ENCODE results near the gene CRKL.

CRKL gene

GRCh38 chr22:20997536-20998257 is 80.5 kb downstream of the CRKL start:
- DNase-seq (ENCODE audit: low read depth): no peak

DNA sequence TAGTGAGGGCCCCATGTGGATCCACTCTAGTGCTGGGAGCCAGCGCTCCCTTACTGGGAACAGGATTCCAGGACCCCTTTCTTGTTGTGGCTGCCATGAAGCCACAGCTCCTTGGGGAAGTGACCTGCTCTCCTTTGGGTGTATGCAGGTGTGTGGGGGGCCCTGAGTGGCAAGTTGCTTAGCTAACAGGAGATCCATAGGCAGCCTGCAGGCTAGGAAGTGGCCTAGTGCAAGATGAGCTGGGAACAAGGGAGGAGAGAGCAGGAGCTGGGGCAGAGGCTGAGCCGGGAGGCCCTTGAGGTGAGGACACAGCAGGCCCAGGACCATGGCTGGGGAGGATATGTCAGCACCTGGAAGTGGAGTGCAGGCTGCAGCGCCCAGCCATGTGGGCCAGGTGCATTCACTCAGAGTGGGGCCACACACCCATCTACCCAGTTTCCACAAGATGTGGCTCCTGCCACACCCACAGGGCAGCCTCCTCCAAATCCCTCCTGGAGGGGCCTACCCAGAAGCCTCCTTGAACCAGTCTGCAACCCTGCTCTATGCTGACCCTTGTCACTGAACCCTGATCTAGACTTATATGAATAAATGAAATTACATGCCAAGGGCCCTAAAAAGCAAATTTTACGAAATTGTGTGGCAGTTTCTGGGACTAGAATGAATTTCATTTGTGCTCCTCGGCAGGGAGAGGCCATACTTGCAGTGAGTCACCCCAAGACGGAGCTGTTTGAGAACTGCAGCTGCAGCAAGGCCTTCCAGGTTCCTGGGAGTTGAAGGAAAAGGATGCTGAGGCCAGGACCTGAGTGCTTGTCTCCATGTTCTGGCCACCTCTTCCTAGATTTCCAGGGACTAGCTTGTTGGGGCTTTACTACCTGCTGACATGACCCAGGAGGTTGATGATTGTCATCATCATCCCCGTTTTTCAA is 81.5 kb downstream of the CRKL start:
- DNase-seq (ENCODE audit: low read depth): no peak

DNA sequence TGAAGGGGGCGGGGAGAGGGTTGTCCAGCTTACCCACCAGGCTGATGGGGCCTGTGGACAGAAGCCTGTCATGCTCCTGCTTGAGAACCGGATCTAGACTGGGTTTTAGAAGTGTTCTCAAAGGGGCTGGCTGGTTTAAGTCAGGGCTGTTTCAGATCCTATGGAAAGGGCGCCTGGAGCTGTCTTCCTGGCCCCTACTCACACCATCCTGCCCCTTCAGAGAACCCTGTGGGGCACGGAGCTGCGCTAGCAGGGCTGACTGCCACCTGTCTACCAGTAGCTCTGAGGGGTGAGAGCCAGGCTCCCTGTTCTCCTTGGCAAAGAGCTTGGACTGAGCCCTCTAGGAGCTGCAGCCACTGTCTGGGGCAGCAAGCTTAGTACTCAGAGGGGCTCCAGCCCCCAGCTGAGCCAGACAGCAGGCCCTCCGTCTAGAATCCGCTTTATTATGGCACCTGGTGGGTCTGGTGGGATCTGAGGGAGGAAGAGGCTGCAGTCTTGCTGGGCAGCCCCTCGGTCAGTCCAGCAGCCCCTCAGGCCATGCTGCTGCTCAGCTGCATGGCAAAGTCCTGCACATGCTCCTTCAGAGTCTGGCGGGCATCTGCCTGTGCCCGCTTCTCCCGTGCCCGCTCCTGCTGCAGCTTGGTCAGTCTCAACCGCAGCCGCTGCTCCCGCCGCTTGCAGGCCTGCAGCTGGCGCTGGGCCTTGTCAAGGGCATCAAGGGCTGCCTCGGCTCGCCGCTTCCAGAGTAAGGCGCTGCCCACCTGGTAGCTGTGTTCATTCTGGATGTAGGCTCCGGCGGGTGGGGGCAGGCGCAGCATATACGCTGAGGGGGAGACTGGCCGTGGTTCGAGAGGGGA is 82.4 kb downstream of the CRKL start:
- DNase-seq (ENCODE audit: low read depth): no peak

- DNase-seq (ENCODE audit: low read depth): no peak
These were observed 83.2 kb downstream of the CRKL start for GRCh38 chr22:21000207-21000986.

- DNase-seq (ENCODE audit: low read depth): no peak
These were observed 83.9 kb downstream of the CRKL start for GRCh38 chr22:21000987-21001600.

DNA sequence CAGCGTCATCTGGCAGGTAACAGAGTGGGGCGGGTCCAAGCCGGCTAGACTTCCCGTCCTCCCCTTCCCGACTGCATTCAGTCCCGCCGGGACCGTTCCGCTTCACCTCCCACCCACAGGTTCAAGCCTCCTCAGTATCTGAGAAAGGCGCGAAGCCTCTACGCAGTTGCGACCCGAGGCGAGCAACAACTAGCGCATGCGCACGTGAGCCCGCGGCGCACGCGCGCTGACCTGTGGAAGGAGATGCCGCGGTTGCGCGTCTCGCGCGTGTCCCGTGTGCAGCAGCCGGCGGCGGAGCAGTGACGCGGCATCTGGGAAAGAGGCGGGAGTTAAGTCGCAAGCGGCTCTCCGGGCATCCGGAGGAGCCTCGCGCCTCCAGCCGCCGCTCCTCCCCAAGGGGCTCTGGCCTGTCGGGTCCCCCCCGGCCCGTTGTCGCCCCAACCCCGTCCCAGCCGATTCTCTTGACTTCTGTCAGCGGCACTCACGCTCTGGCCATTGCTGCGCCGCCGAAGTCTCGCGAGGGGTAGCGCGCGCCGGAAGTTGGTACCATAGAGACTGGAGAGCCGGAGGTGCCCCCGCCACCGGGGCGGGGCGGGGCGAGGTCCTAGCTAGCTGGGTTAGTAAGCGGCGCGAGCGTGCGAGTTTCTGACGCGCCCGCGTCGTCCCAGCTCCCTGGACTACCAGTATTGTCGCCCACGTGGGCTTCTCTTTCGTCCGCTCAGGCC is 84.6 kb downstream of the CRKL start, which contains the start of gene THAP7:
Gene THAP7, minus strand, starts transcription at position 518 of the 725 bp plus-strand sequence. Its CDS starts 207 bp downstream, at position 311.
- peak; percentile 80 for DNase-seq (ENCODE audit: low read depth)
